Mucosa of stomach (tissue), 1 donor: ENCODE measurements around the gene UMAD1.

Experiments
- H3K27me3 ChIP-seq: one replicate; pipeline ENCODE4 v1.7.0; 2013; ENCODE audit warnings: mild to moderate bottlenecking, low read length; ENCODE audit not compliant: control insufficient read depth, insufficient read depth
- H3K36me3 ChIP-seq: one replicate; pipeline ENCODE4 v1.7.0; 2013; ENCODE audit warnings: low read length; ENCODE audit not compliant: control insufficient read depth, insufficient read depth
- H3K4me1 ChIP-seq: one replicate; pipeline ENCODE4 v1.7.0; 2013; ENCODE audit warnings: mild to moderate bottlenecking, low read length; ENCODE audit not compliant: control insufficient read depth, insufficient read depth
- H3K4me3 ChIP-seq: one replicate; pipeline ENCODE4 v1.7.0; 2013; ENCODE audit warnings: low read length
- H3K9ac ChIP-seq: one replicate; pipeline ENCODE4 v1.7.0; 2013; ENCODE audit warnings: mild to moderate bottlenecking, low read length, moderate library complexity
- H3K9me3 ChIP-seq: one replicate; pipeline ENCODE4 v1.7.0; 2013; ENCODE audit warnings: mild to moderate bottlenecking, low read length, moderate library complexity; ENCODE audit not compliant: control insufficient read depth
- donor health status: Pancreatic carcinoma.

UMAD1 gene

DNA sequence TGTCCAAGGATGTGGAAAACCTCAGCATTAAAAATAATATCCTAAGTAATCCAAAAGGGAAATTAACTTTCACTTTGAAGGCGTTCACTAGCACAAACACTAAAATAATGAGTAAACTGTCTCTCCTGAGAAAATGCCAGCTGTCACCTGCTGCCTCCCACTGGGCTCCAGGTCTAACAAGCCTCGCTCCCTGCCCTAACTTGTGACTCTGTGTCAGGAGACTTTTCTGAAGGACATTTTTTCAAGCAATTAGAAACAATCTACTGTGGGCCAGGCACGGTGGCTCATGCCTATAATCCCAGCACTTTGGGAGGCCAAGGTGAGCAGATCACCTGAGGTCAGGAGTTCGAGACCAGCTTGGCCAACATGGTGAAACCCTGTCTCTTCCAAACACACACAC lies 255.2 kb downstream of the UMAD1 start:
- H3K27me3 ChIP-seq, result no peaks in the 10 kb centered on the region
- no peaks in the 10 kb centered on the region for H3K4me1 ChIP-seq
- no peak overlapping the region for H3K4me3 ChIP-seq
- no peak overlapping the region for H3K9ac ChIP-seq
- H3K9me3 ChIP-seq, result no peaks in the 10 kb centered on the region
- H3K36me3 ChIP-seq, result no peaks in the 10 kb centered on the region

DNA sequence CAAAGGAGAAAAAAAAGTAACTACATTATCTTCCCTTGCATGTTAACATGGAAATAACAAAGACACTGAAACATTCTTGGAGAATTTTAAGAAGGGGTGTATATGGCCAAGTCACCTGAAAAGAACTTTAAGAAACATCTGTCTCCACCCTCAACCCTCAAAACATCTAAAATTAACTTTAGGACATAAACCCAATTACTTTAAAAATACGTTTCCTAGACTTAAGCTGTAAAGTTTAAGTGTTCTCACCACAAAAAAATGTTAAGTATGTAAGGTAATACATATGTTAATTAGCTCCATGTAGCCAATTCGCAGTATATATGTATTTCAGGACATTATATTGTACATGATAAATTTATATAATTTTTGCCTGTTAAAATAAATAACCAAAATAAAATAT lies 257.0 kb downstream of the UMAD1 start:
- Histone ChIP-seq H3K4me3 (no peak overlapping the region), H3K9ac (no peak overlapping the region), H3K36me3 (no peaks in the 10 kb centered on the region), H3K4me1 (no peaks in the 10 kb centered on the region), H3K27me3 (no peaks in the 10 kb centered on the region), H3K9me3 (no peaks in the 10 kb centered on the region)

DNA sequence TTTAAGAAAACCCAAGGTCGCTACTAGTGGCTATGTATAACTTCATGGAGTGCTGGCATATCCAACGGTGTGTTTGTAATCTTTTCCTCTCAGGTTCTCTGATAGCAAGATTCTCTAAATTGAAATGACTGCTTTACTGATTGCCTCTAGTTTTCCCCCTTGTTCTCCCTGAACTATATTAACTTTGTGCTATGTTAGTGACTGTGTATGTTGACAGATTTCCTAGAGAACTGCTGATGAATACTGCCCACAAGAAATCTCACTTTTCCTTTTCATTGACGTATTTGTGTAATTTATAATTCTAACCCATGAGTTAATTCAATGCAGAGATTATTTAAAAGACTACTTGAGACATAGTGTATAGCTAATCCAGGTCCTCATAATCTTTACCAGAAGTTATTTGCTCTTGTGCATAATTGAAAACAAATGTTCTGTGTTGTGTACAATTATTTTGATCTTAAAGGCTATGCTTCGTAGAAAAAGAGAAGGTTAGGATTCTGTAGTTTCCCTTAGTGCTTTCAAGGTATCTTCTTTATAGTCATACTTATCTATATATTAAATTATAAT lies 257.5 kb downstream of the UMAD1 start:
- H3K4me1 ChIP-seq, result no peaks in the 10 kb centered on the region
- no peaks in the 10 kb centered on the region for H3K36me3 ChIP-seq
- H3K9me3 ChIP-seq, result no peaks in the 10 kb centered on the region
- H3K27me3 ChIP-seq, result no peaks in the 10 kb centered on the region
- H3K4me3 ChIP-seq, result no peak overlapping the region
- H3K9ac ChIP-seq, result no peak overlapping the region

DNA sequence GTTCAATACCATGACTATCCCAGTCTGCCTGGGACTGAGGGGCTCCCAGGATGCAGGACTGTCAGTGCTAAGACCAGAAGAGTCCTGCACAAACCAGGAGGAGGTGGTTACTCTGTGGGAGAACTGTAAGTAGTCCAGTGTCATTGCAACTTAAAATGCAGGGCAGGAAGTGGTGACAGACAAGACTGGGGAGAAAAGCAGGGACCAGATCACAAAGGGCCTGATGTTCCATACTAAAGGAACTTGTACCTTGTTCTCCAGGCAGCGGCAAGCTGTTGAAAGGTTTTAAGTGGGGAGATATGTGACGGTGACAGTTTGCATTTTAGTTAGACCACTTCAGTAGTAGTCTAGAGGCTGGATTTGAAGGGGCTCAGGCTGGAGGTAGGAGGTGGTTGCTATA lies 262.3 kb downstream of the UMAD1 start:
- H3K36me3 ChIP-seq, result no peaks in the 10 kb centered on the region
- no peaks in the 10 kb centered on the region for H3K4me1 ChIP-seq
- no peak overlapping the region for H3K4me3 ChIP-seq
- no peaks in the 10 kb centered on the region for H3K9me3 ChIP-seq
- no peaks in the 10 kb centered on the region for H3K27me3 ChIP-seq
- no peak overlapping the region for H3K9ac ChIP-seq

DNA sequence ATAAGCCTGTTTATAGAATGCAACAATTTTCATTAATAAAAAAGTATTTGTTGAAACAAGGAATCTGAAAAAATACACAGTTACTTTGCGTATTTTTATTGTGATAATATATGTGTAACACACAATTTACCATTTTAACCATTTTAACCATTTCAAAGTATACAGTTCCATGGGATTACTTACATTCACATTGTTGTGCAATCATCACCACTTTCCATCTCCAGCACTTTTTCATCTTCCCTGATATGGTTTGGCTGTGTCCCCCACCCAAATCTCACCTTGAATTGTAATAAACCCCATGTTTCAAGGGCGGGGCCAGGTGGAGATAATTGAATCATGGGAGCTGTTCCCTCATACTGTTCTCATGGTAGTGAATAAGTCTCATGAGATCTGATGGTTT lies 266.8 kb downstream of the UMAD1 start:
- Histone ChIP-seq H3K27me3 (no peaks in the 10 kb centered on the region), H3K9ac (no peak overlapping the region), H3K4me1 (peaks cover 5% of the 10 kb centered on the region), H3K4me3 (no peak overlapping the region), H3K9me3 (no peaks in the 10 kb centered on the region), H3K36me3 (no peaks in the 10 kb centered on the region)

DNA sequence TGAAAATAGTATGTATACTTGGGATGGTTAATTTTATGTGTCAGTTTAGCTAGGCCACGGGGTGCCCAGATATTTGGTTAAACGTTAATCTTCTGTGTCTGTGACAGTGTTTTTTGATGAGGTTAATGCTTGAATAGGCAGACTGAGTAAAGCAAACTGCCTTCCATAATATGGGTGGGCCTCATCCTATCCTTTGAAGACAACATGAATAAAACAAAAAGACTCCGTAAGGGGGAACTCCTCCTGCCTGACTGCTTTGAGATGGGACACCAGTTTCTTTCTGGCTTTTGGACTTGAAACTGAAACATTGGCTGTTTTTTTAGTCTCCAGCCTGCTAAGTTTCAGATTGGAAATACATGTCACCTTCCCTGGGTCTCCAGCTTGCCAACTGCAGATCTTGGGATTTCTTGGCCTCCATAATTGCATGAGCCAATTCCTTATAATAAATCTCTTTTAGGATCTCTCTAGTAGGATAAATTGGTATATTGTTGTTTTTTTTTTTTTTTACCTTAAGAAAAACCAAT lies 268.1 kb downstream of the UMAD1 start:
- Histone ChIP-seq H3K4me3 (no peak overlapping the region), H3K9me3 (no peaks in the 10 kb centered on the region), H3K36me3 (no peaks in the 10 kb centered on the region), H3K4me1 (peaks cover 5% of the 10 kb centered on the region), H3K27me3 (no peaks in the 10 kb centered on the region), H3K9ac (no peak overlapping the region)

DNA sequence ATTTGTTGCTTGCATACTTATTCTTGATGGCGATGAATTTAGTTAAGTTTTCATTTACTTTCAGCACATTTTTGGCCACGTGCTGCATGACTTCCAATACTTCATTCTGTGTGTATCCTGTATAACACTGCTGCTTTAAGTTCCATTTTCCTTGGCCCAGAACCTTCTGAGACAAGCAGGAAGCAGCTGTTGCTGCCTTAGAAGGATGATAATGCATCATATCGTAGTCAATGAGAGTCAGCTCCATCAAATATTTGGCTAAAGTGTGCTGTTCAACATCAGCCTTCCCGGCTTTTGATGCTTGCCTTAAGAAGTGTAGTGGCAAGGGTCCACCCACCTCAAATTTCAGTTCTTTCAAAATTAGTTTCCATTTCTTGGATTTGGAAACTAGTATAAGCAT lies 268.8 kb downstream of the UMAD1 start:
- no peaks in the 10 kb centered on the region for H3K9me3 ChIP-seq
- no peaks in the 10 kb centered on the region for H3K27me3 ChIP-seq
- H3K4me1 ChIP-seq, result peaks cover 5% of the 10 kb centered on the region
- H3K4me3 ChIP-seq, result no peak overlapping the region
- no peak overlapping the region for H3K9ac ChIP-seq
- H3K36me3 ChIP-seq, result no peaks in the 10 kb centered on the region

DNA sequence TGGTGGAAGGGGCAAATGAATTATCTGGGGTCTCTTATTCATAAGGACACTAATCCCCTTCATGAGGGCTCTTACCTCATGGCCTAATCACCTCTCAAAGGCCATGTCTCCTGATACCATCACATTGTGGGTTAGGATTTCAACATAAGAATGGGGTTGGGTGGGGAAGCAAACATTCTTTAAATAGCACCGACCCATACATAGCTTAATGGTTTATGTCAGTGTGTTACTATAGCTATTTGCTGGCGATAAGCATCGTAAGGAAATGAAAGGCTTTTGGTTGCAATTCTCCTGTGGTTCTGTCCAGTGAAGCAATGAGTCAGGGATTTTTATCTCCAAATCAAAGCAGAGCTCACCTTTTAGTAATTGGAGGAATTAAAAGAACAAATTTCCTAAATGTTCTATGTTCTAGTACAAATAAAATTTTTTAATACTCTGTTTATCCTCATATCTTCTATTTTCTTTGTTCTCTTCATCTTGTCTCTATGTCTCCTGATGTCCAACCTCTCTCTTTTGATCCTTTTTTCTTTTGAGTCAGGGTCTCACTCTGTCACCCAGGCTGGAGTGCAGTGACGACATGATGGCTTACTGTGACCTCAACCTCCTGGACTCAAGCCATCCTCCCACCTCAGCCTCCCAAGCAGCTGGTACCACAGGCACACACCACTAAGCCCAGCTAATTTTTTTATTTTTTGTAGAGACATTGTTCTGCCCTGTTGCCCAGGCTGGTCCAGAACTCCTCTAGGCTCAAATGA lies 271.0 kb downstream of the UMAD1 start:
- Histone ChIP-seq H3K4me1 (peaks cover 5% of the 10 kb centered on the region), H3K36me3 (no peaks in the 10 kb centered on the region), H3K27me3 (no peaks in the 10 kb centered on the region), H3K9me3 (no peaks in the 10 kb centered on the region), H3K4me3 (no peak overlapping the region), H3K9ac (no peak overlapping the region)

DNA sequence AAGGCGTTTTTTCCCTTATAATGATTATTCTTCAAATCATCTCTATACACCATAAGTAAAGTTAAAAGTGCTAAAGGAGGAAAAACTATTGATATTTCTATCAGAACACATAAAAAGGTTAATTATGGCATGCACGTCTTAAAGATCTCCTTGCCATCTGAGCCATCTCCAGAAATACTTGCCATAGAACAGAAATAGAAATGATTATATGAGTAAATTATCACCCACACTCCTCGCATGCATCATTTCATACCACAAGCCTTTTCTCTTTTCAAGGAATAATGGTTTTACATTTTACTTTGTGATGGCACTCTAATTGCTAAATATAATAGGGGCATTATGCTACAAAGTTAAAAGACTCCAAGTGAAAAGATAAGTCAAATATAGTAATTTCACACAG lies 272.4 kb downstream of the UMAD1 start:
- Histone ChIP-seq H3K27me3 (no peaks in the 10 kb centered on the region), H3K9me3 (no peaks in the 10 kb centered on the region), H3K4me3 (no peak overlapping the region), H3K9ac (no peak overlapping the region), H3K4me1 (peaks cover 5% of the 10 kb centered on the region), H3K36me3 (no peaks in the 10 kb centered on the region)

DNA sequence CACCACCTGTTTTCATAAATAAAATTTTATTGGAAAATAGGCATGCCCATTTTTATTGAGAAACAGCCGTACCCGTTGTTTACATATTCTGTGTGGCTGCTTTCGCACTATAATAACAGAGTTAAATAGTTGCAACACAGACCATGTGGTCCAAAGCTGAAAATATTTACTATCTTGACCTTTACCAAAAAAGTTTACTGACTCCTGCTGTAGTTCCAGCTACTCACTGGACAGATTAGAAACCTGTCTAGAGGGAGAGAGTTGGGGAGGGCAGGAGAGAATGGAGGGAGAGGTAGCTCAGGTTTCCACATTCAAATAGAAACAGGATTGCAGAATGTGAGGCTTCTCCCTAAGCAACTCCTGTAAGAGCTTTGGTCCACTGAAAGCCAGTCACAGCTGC lies 273.0 kb downstream of the UMAD1 start:
- H3K36me3 ChIP-seq, result no peaks in the 10 kb centered on the region
- H3K4me3 ChIP-seq, result no peak overlapping the region
- H3K4me1 ChIP-seq, result peaks cover 5% of the 10 kb centered on the region
- H3K9ac ChIP-seq, result no peak overlapping the region
- no peaks in the 10 kb centered on the region for H3K27me3 ChIP-seq
- no peaks in the 10 kb centered on the region for H3K9me3 ChIP-seq

DNA sequence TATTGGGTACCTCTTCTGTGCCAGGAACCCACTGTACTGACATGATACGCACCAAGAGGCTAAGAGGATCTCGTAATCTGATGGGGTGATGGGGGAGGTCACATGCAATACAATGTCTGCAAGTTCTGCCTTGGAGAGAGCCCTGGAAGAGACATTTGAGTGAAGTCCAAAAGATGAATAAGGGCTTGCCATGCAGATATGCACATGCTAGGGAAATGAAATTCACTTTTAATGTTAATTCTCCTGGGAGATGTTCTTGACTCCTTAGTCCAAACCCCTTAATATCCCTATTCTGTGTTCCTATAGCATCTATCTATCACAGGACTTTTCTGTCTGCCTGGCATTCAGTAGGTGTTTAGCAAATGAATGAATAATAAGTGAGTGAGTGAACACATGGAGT lies 274.0 kb downstream of the UMAD1 start:
- Histone ChIP-seq H3K36me3 (no peaks in the 10 kb centered on the region), H3K27me3 (no peaks in the 10 kb centered on the region), H3K9me3 (no peaks in the 10 kb centered on the region), H3K4me3 (no peak overlapping the region), H3K9ac (no peak overlapping the region), H3K4me1 (peaks cover 14% of the 10 kb centered on the region)

DNA sequence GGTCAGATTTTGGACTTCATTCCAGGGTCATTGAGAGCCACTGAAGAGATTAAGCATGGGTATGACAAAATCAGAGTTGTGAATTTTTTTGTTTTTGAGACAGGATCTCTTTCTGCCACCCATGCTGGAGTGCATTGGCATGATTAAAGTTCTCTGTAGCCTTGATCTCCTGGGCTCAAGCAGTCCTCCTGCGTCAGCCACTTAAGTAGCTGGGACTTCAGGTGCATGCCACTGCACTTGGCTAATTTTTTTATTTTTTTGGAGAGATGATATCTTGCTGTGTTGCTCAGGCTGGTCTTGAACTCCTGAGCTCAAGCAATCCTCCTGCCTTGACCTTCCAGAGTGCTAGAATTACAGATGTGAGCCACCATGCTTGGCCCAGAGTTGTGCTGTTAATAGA lies 275.5 kb downstream of the UMAD1 start:
- H3K9ac ChIP-seq, result no peak overlapping the region
- H3K4me3 ChIP-seq, result no peak overlapping the region

More for the DNA sequence above, 275.5 kb downstream of the UMAD1 start:
- peaks cover 14% of the 10 kb centered on the region for H3K4me1 ChIP-seq
- no peaks in the 10 kb centered on the region for H3K36me3 ChIP-seq
- H3K9me3 ChIP-seq, result no peaks in the 10 kb centered on the region
- H3K27me3 ChIP-seq, result no peaks in the 10 kb centered on the region
